ENCODE results near the gene C13orf46.

C13orf46 gene

GRCh38 chr13:114009590-114010400 lies 35.9 kb upstream of the C13orf46 start:
- peak in 1 of 5 donors; percentile 9 for DNase-seq

- DNase-seq, result peak in 1 of 5 donors; percentile 2
These were observed 35.2 kb upstream of the C13orf46 start for GRCh38 chr13:114008964-114009589.

GRCh38 chr13:114007566-114007965 lies 33.7 kb upstream of the C13orf46 start:
- peak in 1 of 5 donors; percentile 8 for DNase-seq

- DNase-seq, result peak in 1 of 5 donors; percentile 7
These were observed 31.4 kb upstream of the C13orf46 start for GRCh38 chr13:114005206-114005724.

GRCh38 chr13:114004420-114005205 lies 30.7 kb upstream of the C13orf46 start:
- DNase-seq, result peak in 1 of 5 donors; percentile 7

GRCh38 chr13:114002771-114003321 lies 29.0 kb upstream of the C13orf46 start:
- DNase-seq, result peak in 1 of 5 donors; percentile 7

GRCh38 chr13:114002009-114002544 lies 28.2 kb upstream of the C13orf46 start:
- peak in 1 of 5 donors; percentile 8 for DNase-seq

- peak in 1 of 5 donors; percentile 11 for DNase-seq
These were observed 27.6 kb upstream of the C13orf46 start for GRCh38 chr13:114001331-114002008.

GRCh38 chr13:114000151-114001040 lies 26.5 kb upstream of the C13orf46 start:
- peak in 1 of 5 donors; percentile 3 for DNase-seq

- no peak for DNase-seq
These were observed 25.7 kb upstream of the C13orf46 start for GRCh38 chr13:113999618-113999910.

GRCh38 chr13:113998781-113999617 lies 25.1 kb upstream of the C13orf46 start:
- peak in 1 of 5 donors; percentile 9 for DNase-seq

- peak in 1 of 5 donors; percentile 9 for DNase-seq
These were observed 24.2 kb upstream of the C13orf46 start for GRCh38 chr13:113997845-113998751.

- peak in 1 of 5 donors; percentile 10 for DNase-seq
These were observed 23.3 kb upstream of the C13orf46 start for GRCh38 chr13:113996912-113997745.

- peak in 1 of 5 donors; percentile 11 for DNase-seq
These were observed 22.4 kb upstream of the C13orf46 start for GRCh38 chr13:113996081-113996911.

- peak in 1 of 5 donors; percentile 9 for DNase-seq
These were observed 21.2 kb upstream of the C13orf46 start for GRCh38 chr13:113995051-113995601.

- DNase-seq, result no peak
These were observed 18.6 kb upstream of the C13orf46 start for GRCh38 chr13:113992276-113993005.

Data from T-helper 1 cell (primary cell).